Hematopoietic multipotent progenitor cell treated with erythropoietin and hydrocortisone succinate and interleukin-3 and kit ligand, for 17 days (in vitro differentiated cells): ENCODE measurements around the gene PDLIM1.

Experiments used
- DNase-seq: peaks from one replicate; pipeline ENCODE4 v3.0.0-alpha.2; 2015; ENCODE audit warnings: low spot score

Gene PDLIM1

GRCh38 chr10:95290461-95291364 lies at the start of gene PDLIM1:
PDLIM1 (minus strand) TSS chr10:95291003; CDS start chr10:95290915, 88 bp downstream.
- DNase-seq: peak; percentile 33

- no peak for DNase-seq
These were observed 49.1 kb upstream of the PDLIM1 start for GRCh38 chr10:95339863-95340262.

- no peak for DNase-seq
These were observed 46.8 kb upstream of the PDLIM1 start for GRCh38 chr10:95337423-95338160.

GRCh38 chr10:95336702-95337101 lies 45.9 kb upstream of the PDLIM1 start:
- no peak for DNase-seq

- DNase-seq: no peak
These were observed 45.3 kb upstream of the PDLIM1 start for GRCh38 chr10:95335933-95336699.

- no peak for DNase-seq
These were observed 44.0 kb upstream of the PDLIM1 start for GRCh38 chr10:95334805-95335144.

GRCh38 chr10:95333997-95334804 lies 43.4 kb upstream of the PDLIM1 start:
- DNase-seq: no peak

GRCh38 chr10:95332666-95333249 lies 42.0 kb upstream of the PDLIM1 start:
- DNase-seq: no peak

- no peak for DNase-seq
These were observed 40.9 kb upstream of the PDLIM1 start for GRCh38 chr10:95331596-95332130.

- DNase-seq: no peak
These were observed 40.2 kb upstream of the PDLIM1 start for GRCh38 chr10:95330966-95331453.

- DNase-seq: no peak
These were observed 38.5 kb upstream of the PDLIM1 start for GRCh38 chr10:95329296-95329695.

GRCh38 chr10:95328013-95328412 lies 37.2 kb upstream of the PDLIM1 start:
- DNase-seq: no peak

GRCh38 chr10:95327367-95327766 lies 36.6 kb upstream of the PDLIM1 start:
- no peak for DNase-seq

- no peak for DNase-seq
These were observed 35.6 kb upstream of the PDLIM1 start for GRCh38 chr10:95326396-95326795.

GRCh38 chr10:95325863-95326262 lies 35.1 kb upstream of the PDLIM1 start:
- DNase-seq: no peak

- no peak for DNase-seq
These were observed 33.8 kb upstream of the PDLIM1 start for GRCh38 chr10:95324436-95325268.

GRCh38 chr10:95321554-95322301 lies 30.9 kb upstream of the PDLIM1 start:
- DNase-seq: no peak

GRCh38 chr10:95319239-95319638 lies 28.4 kb upstream of the PDLIM1 start:
- DNase-seq: no peak

- DNase-seq: no peak
These were observed 24.7 kb upstream of the PDLIM1 start for GRCh38 chr10:95315509-95315908.
